IPS DF 6.9 (cell line): Measurements from ENCODE around the gene PARP12.
A peak's percentile ranks its signal among the peaks of the same experiment; 100 is the strongest.

Source experiments
- DNase-seq: peaks from one replicate; pipeline ENCODE4 v3.0.0-alpha.2; 2013; ENCODE audit warnings: low read depth, low spot score
- H3K27ac ChIP-seq: one replicate; pipeline ENCODE4 v1.5.1; 2013; ENCODE audit warnings: low read length, control low read depth
- H3K27me3 ChIP-seq: 2 replicates; pipeline ENCODE4 v1.6.1; 2013; ENCODE audit warnings: mild to moderate bottlenecking, low read length; ENCODE audit not compliant: control insufficient read depth, insufficient read depth
- H3K36me3 ChIP-seq: 2 replicates; pipeline ENCODE4 v1.6.1; 2013; ENCODE audit warnings: low read length; ENCODE audit not compliant: control insufficient read depth, insufficient read depth
- H3K4me1 ChIP-seq: 2 replicates; pipeline ENCODE4 v1.6.1; 2013; ENCODE audit warnings: low read length; ENCODE audit not compliant: control insufficient read depth, insufficient read depth
- H3K4me3 ChIP-seq: 2 replicates; pipeline ENCODE4 v1.5.1; 2013; ENCODE audit warnings: mild to moderate bottlenecking, low read length
- H3K9me3 ChIP-seq: 2 replicates; pipeline ENCODE4 v1.6.1; 2013; ENCODE audit warnings: low read length, inconsistent platforms; ENCODE audit not compliant: control insufficient read depth, insufficient read depth
- WGBS: extraction: QIAGEN DNeasy Blood & Tissue Kit; methylation state at CpG from one replicate; pipeline ENCODE4 v1.1.7; 2013; ENCODE audit warnings: mixed read lengths, missing lambda C conversion rate; ENCODE audit not compliant: insufficient read length, insufficient coverage; 5-methylcytosine and 5-hydroxymethylcytosine counted together

The PARP12 gene

GRCh38 chr7:140079121-140079536 lies 16.4 kb upstream of the PARP12 start:
- 0 out of 2 replicates have a peak, but pooled peaks cover 2% of the 10 kb centered on the region for H3K4me1 ChIP-seq
- no peak overlapping the region for H3K4me3 ChIP-seq
- H3K27me3 ChIP-seq: no peaks in the 10 kb centered on the region
- WGBS: no CpG with 5 or more reads among the region's 6 CpGs
- no peaks in the 10 kb centered on the region for H3K9me3 ChIP-seq
- no peaks in the 10 kb centered on the region for H3K36me3 ChIP-seq
- peak; percentile 45 for DNase-seq
- H3K27ac ChIP-seq: no peak overlapping the region

GRCh38 chr7:140078392-140078791 lies 15.6 kb upstream of the PARP12 start:
- DNase-seq: no peak
- WGBS: no CpG with 5 or more reads among the region's 13 CpGs
- Histone ChIP-seq H3K36me3 (no peaks in the 10 kb centered on the region), H3K4me3 (no peak overlapping the region), H3K27me3 (no peaks in the 10 kb centered on the region), H3K4me1 (0 out of 2 replicates have a peak, but pooled peaks cover 2% of the 10 kb centered on the region), H3K27ac (no peak overlapping the region), H3K9me3 (no peaks in the 10 kb centered on the region)

DNA sequence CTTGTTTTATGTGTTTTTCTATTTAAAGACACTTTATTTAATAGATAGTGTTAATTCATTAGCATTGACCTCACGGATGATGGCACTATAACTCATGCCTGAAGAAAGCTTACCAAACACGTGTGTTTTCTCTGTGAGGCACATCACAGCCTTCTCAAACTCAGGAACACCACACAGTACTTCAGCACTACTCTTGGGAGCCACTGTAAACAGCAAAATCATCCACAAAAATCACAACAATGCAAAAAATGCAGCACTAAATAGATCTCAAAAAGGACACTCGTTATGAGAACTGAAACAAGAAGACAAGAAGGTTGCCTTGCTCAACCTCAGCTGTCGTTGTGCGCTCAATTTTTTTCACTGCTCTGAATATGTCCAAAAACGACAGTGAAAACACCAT lies 12.0 kb upstream of the PARP12 start:
- no peaks in the 10 kb centered on the region for H3K36me3 ChIP-seq
- DNase-seq: no peak
- no CpG with 5 or more reads among the region's 6 CpGs for WGBS

DNA sequence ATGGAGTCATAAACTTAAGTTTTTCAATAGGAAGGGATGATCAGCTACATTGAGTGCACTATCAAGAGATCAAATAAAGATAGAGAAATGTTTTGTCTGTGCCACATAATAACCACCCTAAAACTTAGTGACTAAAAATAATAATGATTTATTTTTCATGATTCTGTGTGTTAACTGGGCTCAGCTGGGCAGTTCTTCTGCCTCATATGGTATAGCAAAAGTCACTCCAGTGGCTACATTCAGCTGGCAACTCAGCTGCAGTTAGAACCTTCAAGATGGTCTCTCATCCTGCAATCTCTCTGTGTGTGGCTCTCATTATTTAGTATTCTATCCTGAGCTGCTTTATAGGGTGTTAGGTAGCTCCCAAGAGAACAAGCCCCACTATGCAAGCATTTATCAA lies 7.8 kb upstream of the PARP12 start:
- H3K27me3 ChIP-seq: no peaks in the 10 kb centered on the region
- H3K4me3 ChIP-seq: no peak overlapping the region
- H3K4me1 ChIP-seq: no peaks in the 10 kb centered on the region
- no peak for DNase-seq
- H3K27ac ChIP-seq: no peak overlapping the region
- H3K9me3 ChIP-seq: no peaks in the 10 kb centered on the region
- H3K36me3 ChIP-seq: no peaks in the 10 kb centered on the region

More for the DNA sequence above, 12.0 kb upstream of the PARP12 start:
- Histone ChIP-seq H3K9me3 (no peaks in the 10 kb centered on the region), H3K4me3 (no peak overlapping the region), H3K27me3 (no peaks in the 10 kb centered on the region), H3K27ac (no peak overlapping the region), H3K4me1 (0 out of 2 replicates have a peak, but pooled peaks cover 2% of the 10 kb centered on the region)

DNA sequence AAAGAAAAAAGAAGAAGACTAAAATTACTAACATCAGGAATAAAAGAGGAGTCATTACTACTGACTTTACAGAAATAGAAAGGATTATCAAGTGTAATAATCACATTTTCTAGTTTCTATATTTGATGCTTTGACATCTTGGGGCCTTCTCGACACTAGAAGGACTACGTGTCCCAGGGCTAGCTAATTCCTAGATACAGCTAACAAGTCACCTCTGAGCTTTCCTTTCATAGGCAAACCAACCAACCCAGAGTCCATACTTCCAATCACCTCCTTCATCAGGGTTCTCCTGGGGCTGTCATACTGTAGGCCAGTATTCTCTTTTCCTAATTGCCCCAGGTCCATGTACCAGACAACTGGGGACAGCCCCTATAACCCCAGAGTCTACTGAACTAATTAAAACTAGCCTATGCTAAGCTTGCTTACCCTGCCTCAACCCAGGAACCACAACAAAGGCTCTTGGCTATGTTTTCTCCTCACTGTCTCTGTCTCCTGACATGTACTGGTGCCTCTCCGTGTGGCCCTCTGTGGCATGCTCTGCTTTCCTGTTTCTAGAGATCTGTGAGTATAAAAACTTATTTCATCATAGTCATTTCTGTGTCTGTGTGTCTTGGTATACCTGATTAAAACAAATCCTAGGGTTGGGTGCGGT lies 6.7 kb upstream of the PARP12 start:
- no peaks in the 10 kb centered on the region for H3K4me1 ChIP-seq
- no peaks in the 10 kb centered on the region for H3K27me3 ChIP-seq
- H3K9me3 ChIP-seq: no peaks in the 10 kb centered on the region
- DNase-seq: no peak
- H3K4me3 ChIP-seq: no peak overlapping the region
- H3K27ac ChIP-seq: no peak overlapping the region
- WGBS: no CpG with 5 or more reads among the region's 4 CpGs
- H3K36me3 ChIP-seq: no peaks in the 10 kb centered on the region

DNA sequence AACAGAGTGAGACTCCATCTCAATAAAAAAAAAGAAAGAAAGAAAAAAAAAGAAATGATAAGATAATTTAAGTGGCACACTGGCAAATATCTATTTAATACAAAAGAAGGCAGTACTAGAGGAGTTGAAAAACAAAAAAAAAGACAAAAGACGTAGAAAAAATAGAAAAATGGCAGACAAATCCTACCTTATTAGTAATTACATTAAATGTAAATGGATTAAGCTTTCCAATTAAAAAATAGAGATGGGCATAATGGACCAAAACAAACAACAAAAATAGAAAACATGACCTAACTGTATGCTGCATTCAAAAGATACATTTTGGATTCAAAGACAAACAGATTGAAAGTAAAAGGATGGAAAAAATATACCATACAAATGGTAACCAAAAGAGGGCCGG lies 5.3 kb upstream of the PARP12 start:
- Histone ChIP-seq H3K4me1 (no peaks in the 10 kb centered on the region), H3K4me3 (no peak overlapping the region), H3K36me3 (no peaks in the 10 kb centered on the region), H3K9me3 (no peaks in the 10 kb centered on the region), H3K27ac (no peak overlapping the region), H3K27me3 (no peaks in the 10 kb centered on the region; the same call in 1 of the 2 replicates)
- no peak for DNase-seq
- WGBS: no CpG with 5 or more reads among the region's 2 CpGs

GRCh38 chr7:140067052-140067451 lies 4.3 kb upstream of the PARP12 start:
- Histone ChIP-seq H3K27me3 (peaks cover 2% of the 10 kb centered on the region; the same call in 1 of the 2 replicates), H3K27ac (no peak overlapping the region), H3K4me1 (no peaks in the 10 kb centered on the region), H3K36me3 (no peaks in the 10 kb centered on the region), H3K4me3 (no peak overlapping the region), H3K9me3 (no peaks in the 10 kb centered on the region)
- WGBS: no CpG with 5 or more reads among the region's 2 CpGs
- DNase-seq: no peak

DNA sequence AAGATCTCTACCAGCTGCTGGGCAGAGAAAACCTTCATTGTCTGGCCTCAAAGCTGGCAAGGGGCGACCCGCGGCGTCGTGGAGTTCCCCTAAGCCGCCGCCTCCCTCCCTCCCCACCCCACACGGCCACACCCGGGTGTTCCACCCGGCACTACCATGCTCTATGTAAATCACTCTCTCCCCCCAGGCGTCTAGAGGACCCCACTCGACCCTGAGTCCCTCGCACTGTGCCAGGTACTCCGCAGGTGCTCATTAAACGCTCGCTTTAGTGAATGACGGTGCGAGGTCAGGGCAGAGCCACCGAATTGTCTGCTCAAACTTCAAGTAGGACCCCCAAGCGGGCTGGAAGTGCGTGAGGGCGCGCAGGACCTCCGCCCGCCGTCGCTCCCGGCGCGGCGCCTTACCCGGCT lies 628 bp downstream of the PARP12 start:
- Histone ChIP-seq H3K27ac (no peak overlapping the region), H3K36me3 (no peaks in the 10 kb centered on the region), H3K9me3 (no peaks in the 10 kb centered on the region), H3K4me3 (peak overlapping the region; percentile 53; the same call in 1 of the 2 replicates), H3K4me1 (no peaks in the 10 kb centered on the region), H3K27me3 (peaks cover 2% of the 10 kb centered on the region; the same call in 1 of the 2 replicates)
- no peak for DNase-seq
- WGBS: no CpG with 5 or more reads among the region's 32 CpGs

- DNase-seq: no peak
- H3K4me3 ChIP-seq: no peak overlapping the region
- no peak overlapping the region for H3K27ac ChIP-seq
- H3K9me3 ChIP-seq: no peaks in the 10 kb centered on the region
- no peaks in the 10 kb centered on the region for H3K36me3 ChIP-seq
- peaks cover 2% of the 10 kb centered on the region; the same call in 1 of the 2 replicates for H3K27me3 ChIP-seq
- H3K4me1 ChIP-seq: no peaks in the 10 kb centered on the region
- WGBS: no CpG with 5 or more reads among the region's 2 CpGs
Measured at GRCh38 chr7:140061607-140061930, 1.2 kb downstream of the PARP12 start.

DNA sequence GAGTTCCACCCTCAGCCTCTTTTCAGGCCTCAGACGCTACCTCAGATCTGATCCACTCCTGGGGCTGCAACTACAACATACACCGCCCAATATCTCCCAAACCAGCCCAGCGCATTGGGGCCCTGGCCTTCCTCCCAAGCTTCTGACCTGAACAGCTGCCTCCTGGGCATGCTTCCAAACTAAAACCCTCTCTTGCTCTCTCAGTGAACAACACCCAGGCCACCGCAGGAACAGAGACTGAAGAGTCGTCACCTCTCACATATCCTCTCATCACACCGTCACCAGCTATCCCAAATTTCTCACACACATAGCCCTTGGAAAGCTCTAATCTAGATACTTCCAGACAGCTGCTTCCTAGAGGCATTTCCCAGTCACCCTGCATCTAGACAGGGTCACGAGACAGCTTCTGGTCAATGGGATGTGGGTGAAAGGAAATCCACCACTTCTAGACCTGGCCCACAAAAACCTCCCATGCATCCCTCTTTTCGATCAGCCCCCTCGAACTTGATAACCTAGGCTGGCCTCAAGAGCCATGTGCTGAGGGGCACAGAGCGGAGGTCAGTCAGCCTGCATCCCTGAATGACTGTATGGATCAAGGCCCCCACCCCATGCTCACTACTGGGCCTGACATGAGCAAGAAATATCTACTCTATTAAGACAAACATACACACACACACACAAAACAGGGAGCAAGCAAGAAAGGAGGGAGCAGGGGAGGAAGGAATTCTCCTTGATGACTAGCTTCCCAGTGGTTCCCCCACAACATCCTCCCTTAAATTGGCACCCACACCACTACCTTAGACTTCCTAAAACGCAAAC lies 1.8 kb downstream of the PARP12 start:
- WGBS: no CpG with 5 or more reads among the region's 11 CpGs
- H3K4me1 ChIP-seq: no peaks in the 10 kb centered on the region
- no peaks in the 10 kb centered on the region for H3K9me3 ChIP-seq
- H3K27me3 ChIP-seq: peaks cover 2% of the 10 kb centered on the region; the same call in 1 of the 2 replicates
- no peak overlapping the region for H3K4me3 ChIP-seq
- no peak for DNase-seq
- no peak overlapping the region for H3K27ac ChIP-seq
- H3K36me3 ChIP-seq: no peaks in the 10 kb centered on the region
